NCI-H2196 (cell line): ENCODE measurements around the gene PRR23E.

Source experiments
- DNase-seq: peaks from one replicate; lab custom pipeline; 2025; ENCODE audit not compliant: unreplicated experiment; lab: John Stamatoyannopoulos, UW

PRR23E gene

DNA sequence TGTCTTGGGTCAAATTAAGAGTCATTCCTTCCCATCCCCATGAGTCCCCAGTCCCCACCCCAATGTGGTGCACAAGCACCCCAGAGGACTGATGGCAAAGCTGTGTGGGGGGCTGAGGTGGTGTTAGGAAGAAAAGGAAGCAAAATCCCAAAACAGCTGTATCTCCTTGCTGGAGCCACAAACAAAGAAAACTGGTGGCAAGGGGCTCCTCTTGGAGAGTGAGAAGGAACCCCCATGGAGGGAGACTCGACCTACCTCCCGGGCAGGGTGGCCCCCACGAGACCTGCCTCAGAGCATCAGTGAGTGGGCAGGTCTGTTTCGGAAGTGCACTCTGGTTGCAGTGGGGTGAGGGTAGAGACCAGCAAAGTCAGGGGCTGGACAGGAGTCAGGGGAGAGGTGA lies 29.2 kb downstream of the PRR23E start:
- DNase-seq, result no peak

DNA sequence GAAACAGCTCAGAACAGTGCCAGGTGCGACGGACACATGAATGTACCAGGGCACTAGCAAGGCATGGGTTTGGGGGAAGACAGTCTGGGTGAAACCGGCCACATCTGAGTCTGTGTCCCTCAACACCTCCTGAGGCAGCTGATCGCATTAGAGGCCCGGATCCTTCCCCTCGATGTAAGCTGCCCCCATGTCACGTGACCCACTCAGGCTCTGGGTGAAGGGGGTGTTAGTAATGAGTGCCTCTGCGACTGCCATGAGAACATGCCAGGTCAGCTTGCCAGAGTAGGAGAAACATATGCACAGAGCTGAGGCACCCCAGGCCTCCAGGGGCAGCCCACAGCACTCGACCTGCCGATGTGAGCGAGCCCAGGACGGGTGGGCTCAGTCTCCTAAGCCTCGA lies 29.7 kb downstream of the PRR23E start:
- no peak for DNase-seq

- DNase-seq, result no peak
Observed at GRCh38 chr3:127224118-127224517, 31.2 kb downstream of the PRR23E start.

GRCh38 chr3:127226457-127226856 lies 33.5 kb downstream of the PRR23E start:
- DNase-seq, result no peak

GRCh38 chr3:127226946-127227842 lies 34.3 kb downstream of the PRR23E start:
- no peak for DNase-seq

DNA sequence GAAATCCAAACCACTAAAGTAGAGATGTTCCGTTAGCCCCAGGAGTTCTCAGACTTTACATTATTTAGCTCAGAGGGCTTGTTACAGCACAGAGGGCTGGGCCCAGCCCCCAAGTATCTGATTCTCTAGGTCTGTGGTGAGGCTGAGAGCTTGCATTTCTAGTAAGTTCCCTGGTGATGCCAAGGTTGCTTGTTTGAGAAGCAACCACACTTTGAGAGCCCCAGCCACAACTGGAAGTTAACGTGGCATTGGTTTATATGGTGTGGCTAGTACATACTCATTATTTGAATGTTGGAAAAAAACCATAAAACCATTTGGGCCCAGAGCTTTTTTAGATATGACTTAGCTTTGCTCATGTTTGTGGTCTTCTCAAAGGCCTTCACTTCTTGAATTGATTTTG lies 35.9 kb downstream of the PRR23E start:
- DNase-seq, result no peak

DNA sequence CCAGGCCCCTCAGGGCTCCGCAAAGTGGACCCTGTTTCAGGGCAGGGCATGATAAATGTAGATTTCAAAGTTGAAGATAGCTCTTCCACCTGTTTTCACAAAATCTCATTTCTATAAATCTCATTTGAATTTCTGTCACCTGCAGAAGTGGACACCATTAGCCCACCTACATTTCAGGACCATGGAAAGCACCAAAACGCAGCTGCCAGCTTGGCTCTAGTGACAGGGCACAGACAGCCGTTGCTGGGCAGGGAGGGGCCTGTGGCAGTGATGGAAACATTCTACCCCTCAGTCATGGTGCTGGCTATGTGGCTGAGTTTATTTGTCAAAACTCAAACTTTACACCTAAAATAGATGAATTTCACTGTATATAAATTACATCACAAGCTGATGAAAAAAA lies 40.4 kb downstream of the PRR23E start:
- no peak for DNase-seq

DNA sequence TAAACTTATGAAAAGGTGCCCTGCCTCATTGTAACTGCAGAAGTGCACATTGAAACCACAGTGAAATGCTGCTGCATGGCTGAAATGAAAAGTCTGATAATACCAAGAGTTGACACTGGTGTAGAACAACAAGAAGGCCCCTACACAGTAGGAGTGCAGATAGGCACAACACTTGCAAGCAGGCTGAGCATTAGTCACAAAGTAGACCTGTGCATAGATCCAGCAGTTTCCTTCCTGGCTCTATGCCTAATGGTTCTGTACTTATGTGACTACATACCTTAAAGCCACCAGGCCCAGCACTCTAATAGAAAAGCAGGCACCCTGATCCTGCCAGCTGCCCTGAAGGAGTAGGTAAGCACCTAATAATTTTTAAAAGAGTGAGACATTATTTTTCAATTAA lies 41.8 kb downstream of the PRR23E start:
- DNase-seq, result no peak

GRCh38 chr3:127235706-127236105 lies 42.8 kb downstream of the PRR23E start:
- no peak for DNase-seq

GRCh38 chr3:127237835-127238234 lies 44.9 kb downstream of the PRR23E start:
- peak; percentile 23 for DNase-seq

DNA sequence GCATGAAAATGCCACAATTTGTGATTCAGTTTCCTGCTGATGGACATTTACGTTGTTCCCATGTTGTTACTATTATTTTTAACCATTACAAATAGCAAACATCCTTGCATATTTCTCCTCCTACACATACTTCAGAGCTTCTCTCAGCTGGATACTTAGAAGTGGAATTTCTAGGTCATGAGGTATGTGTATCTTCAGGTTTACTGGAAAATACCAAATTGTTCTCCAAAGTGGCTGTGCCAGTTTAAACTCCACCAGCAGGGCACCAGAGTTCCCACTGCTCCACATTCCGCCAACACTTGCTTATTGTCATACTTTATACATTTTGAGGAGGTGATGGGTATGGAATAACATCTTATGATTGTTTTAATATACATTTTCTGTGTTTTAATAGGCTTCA lies 45.7 kb downstream of the PRR23E start:
- no peak for DNase-seq

DNA sequence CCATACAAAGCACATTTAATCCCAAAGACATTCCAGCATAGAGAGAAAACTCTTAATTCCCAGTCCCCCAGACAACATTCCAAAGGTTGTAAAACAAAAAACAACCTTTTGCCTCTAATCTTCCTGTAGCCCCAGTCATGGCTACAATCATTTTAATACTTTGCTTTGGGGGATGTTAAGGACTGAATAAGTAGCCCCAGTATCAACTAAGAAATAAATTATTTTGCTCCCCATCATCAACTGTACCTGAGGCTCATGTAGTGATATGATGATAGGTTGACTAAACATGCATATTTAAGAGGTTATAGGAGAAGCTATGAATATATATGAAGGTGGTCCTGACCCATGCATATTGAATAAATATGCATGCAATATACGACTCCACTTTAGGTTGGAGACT lies 54.4 kb downstream of the PRR23E start:
- DNase-seq, result no peak
